Brain microvascular endothelial cell (primary cell): Measurements from ENCODE around the gene CMC4.
A peak's percentile ranks its signal among the peaks of the same experiment; 100 is the strongest.

Experiments used
- DNase-seq: peaks from one replicate; pipeline ENCODE4 v3.0.0-alpha.2; 2020
- H3K27ac ChIP-seq: fragments of 250-450 bp; sonication (Bioruptor Pico); 2 replicates; pipeline ENCODE4 v1.5.1; 2020; ENCODE audit warnings: mild to moderate bottlenecking, moderate library complexity
- H3K27me3 ChIP-seq: fragments of 250-450 bp; sonication (Bioruptor Pico); replicated peaks from 2 replicates; pipeline ENCODE4 v1.5.1; 2020; ENCODE audit warnings: mild to moderate bottlenecking
- H3K36me3 ChIP-seq: fragments of 250-450 bp; sonication (Bioruptor Pico); replicated peaks from 2 replicates; pipeline ENCODE4 v1.5.1; 2020; ENCODE audit warnings: mild to moderate bottlenecking
- H3K4me3 ChIP-seq: 2 replicates; pipeline ENCODE4 v1.5.1; 2011; ENCODE audit warnings: low read depth, mild to moderate bottlenecking, control low read depth, low read length, moderate library complexity
- in situ Hi-C: cut with HindIII; loops from 2 replicates; pipeline ENCODE4 v1.10.0; 2017; ENCODE audit warnings: low sequenced_read_pairs, low pct_ligation_motif_present
- TF ChIP-seq, protein P1 (sequence below): IDR thresholded peaks from 2 replicates; pipeline ENCODE4 v1.5.1; 2011; ENCODE audit warnings: low read depth, mild to moderate bottlenecking, moderate library complexity, low read length, control low read depth, inconsistent platforms; ENCODE audit errors: missing control alignments

CMC4 gene

DNA sequence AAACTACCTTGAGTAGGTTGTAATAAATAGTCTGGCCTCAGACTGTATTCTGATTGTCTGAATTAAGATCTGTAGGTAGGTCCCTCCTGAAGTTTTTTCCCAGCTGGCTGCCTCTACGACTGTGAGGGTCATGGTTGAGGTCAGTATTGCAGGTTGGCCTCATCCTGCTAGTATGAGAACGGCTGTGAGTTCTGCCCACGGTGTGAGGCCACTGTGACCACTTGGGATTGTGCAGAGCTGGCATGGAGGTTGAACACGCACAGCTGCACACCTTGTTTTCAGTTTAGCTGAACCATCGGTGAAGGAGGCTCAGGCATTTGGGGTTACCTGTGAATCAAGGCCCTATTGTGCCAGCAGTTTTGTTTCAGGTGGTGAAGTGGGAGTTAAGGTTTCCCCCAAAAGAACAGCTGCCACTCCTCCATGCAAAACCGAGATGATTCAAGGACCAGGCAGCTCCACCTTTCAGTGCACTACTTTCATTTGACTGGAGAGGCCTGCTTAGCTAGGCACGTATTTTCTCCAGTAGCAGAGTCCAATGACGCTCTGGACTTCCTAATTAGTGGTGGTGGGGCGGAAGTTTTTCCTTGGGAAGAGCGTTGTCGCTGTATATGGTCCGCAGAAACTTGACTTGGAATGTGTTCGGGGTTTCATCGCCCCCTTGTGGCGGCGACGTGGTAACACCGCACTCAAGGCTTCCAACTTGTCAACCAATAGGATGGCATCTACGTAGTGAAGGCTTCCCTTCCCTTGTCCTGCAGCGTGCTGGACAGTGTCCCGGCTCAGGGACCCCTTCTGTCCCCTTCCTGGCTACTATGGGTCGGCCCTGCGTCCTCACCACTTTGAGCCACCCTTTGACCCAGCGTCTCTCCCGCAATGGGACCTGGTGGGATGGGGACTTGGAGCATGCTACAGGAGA is 13.8 kb downstream of the CMC4 start:
- DNase-seq = peak; percentile 45
- Histone ChIP-seq H3K36me3 (no peaks in the 10 kb centered on the region), H3K27me3 (no peaks in the 10 kb centered on the region), H3K4me3 (peak overlapping the region; percentile 29), H3K27ac (no peak overlapping the region)
- TF ChIP-seq, protein P1, sequence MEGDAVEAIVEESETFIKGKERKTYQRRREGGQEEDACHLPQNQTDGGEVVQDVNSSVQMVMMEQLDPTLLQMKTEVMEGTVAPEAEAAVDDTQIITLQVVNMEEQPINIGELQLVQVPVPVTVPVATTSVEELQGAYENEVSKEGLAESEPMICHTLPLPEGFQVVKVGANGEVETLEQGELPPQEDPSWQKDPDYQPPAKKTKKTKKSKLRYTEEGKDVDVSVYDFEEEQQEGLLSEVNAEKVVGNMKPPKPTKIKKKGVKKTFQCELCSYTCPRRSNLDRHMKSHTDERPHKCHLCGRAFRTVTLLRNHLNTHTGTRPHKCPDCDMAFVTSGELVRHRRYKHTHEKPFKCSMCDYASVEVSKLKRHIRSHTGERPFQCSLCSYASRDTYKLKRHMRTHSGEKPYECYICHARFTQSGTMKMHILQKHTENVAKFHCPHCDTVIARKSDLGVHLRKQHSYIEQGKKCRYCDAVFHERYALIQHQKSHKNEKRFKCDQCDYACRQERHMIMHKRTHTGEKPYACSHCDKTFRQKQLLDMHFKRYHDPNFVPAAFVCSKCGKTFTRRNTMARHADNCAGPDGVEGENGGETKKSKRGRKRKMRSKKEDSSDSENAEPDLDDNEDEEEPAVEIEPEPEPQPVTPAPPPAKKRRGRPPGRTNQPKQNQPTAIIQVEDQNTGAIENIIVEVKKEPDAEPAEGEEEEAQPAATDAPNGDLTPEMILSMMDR = peak; percentile 78
- in situ Hi-C loops = no loop called here

DNA sequence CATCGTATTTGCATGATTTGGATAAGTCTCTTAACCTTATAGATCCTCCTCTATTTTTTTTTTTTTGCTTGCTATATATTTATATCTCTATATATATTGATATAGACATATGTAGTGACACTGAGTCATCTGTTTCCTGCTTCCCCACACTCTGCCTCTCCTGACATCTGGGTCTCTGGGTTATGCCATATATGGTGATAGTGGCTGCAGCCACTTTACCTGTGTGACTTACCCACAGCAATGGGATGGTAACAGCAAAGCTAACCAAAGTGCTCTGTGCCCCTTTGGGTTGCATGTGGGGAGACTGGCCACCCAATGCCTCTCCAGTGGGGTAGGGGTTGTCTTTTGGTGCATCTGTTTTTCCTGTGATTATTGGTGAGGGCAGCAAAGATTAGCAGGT is 14.5 kb downstream of the CMC4 start:
- Histone ChIP-seq H3K36me3 (no peaks in the 10 kb centered on the region), H3K4me3 (no peak overlapping the region), H3K27me3 (no peaks in the 10 kb centered on the region), H3K27ac (no peak overlapping the region)
- in situ Hi-C loops = no loop called here
- no peak for DNase-seq
- TF ChIP-seq, protein P1 = no peak

DNA sequence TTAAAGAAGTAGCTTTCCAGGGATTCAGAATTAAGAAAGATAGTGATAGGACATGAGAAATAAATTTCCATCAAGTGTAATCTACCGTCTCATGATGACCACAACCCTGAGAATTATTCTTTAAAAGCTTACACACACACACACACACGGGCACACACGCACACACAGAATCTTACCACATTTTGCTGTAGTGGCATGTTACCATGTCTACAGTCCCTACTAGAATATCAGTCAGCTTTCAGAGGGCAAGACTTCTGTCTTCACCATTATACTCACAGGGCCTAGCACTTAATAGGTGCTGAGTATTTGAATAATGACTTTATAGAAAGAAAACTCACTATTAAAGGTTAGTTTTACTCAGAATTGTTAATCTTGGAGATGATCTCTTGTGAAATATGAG is 15.4 kb downstream of the CMC4 start:
- in situ Hi-C loops = no loop called here
- no peak for DNase-seq
- Histone ChIP-seq H3K4me3 (no peak overlapping the region), H3K27ac (no peak overlapping the region), H3K36me3 (no peaks in the 10 kb centered on the region), H3K27me3 (no peaks in the 10 kb centered on the region)
- TF ChIP-seq, protein P1 = no peak

DNA sequence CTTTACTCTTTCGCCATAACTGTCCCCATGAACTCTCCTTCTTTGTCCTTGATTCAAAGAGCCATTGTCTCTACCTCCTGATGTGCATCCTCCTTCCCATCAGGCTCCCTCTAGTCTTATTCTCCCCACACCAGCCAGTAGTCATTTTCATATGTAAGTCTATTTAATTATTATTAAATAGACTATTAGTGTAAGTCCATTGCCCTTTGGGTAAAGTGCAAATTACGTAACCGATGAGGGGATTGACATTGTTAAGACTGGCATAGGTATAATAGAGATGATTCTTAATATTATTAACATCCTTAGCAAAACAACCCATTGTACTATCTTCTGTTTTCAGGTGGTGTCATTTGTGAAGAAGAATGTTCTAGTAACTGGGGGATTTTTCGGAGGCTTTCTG is 16.7 kb downstream of the CMC4 start:
- H3K27me3 ChIP-seq = no peaks in the 10 kb centered on the region
- no peaks in the 10 kb centered on the region for H3K36me3 ChIP-seq
- in situ Hi-C loops = no loop called here
- no peak overlapping the region for H3K27ac ChIP-seq
- DNase-seq = no peak
- H3K4me3 ChIP-seq = no peak overlapping the region
- TF ChIP-seq, protein P1 = no peak

DNA sequence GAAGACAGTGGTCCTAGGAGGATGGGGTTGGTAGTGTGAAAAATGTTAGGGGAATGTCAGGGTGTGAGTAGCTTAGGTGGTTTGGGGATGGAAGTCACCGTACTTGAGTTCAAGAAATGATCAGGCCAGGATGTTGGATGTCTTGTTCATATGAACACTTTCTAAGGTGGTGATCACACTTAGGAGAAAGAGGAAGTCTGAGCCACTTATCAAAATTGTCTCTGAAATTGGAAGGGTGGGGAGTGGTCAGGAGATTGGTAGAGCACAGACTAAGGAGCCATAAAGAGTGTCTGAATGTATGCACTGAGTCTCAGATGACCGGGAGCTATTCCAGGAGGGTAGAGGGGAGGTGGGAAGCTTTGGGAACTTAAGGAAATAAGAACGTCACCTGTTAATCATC is 17.3 kb downstream of the CMC4 start:
- Histone ChIP-seq H3K4me3 (no peak overlapping the region), H3K27ac (no peak overlapping the region), H3K36me3 (no peaks in the 10 kb centered on the region), H3K27me3 (no peaks in the 10 kb centered on the region)
- TF ChIP-seq, protein P1 = no peak
- in situ Hi-C loops = no loop called here
- no peak for DNase-seq
